Transverse colon (tissue), 4 donors: ENCODE results near the gene GBX2. TPM values are rescaled to one million over a fixed set of nuclear protein-coding genes. Genes with fewer than 3 reads are reported as not detected.

Experiments used
- DNase-seq: peaks from one replicate; pipeline ENCODE4 v3.0.0-alpha.2; 2019
- H3K27ac ChIP-seq, 4 donors: fragments of 200-600 bp; sonication (generic); 2 replicates each; pipeline ENCODE4 v1.5.1; 2016 to 2018; ENCODE audit warnings: inconsistent platforms in 4 of 4
- H3K27me3 ChIP-seq: fragments of 200-600 bp; sonication (generic); 2 replicates; pipeline ENCODE4 v1.5.1; 2017; ENCODE audit warnings: inconsistent platforms
- H3K36me3 ChIP-seq, 4 donors: fragments of 200-600 bp; sonication (generic); 2 replicates each; pipeline ENCODE4 v1.5.1; 2017 to 2019; ENCODE audit warnings: inconsistent platforms in 4 of 4
- H3K4me1 ChIP-seq, 4 donors: fragments of 200-600 bp; sonication (generic); 2 replicates each; pipeline ENCODE4 v1.5.1; 2017 to 2020; ENCODE audit warnings: inconsistent platforms in 4 of 4
- H3K4me3 ChIP-seq, 4 donors: fragments of 200-600 bp; sonication (generic); 1 replicate in 1 of 4; 2 replicates in 3 of 4; pipeline versions ENCODE4 v1.5.1 to v1.6.1; 2017 to 2019; ENCODE audit warnings: inconsistent platforms in 4 of 4
- H3K9me3 ChIP-seq, 2 donors: fragments of 200-600 bp; sonication (generic); 2 replicates each; pipeline ENCODE4 v1.5.1; 2017 to 2019; ENCODE audit warnings: inconsistent platforms in 2 of 2
- CTCF ChIP-seq, 5 experiments: fragments of 200-600 bp in 3 of 5; fragments of 450-650 bp in 2 of 5; sonication (generic) in 3 of 5; IDR thresholded peaks; 1 replicate in 2 of 5; 2 replicates in 3 of 5; pipeline ENCODE4 v1.5.1; 2016 to 2017; ENCODE audit warnings: antibody characterized with exemption in 5 of 5, inconsistent platforms in 3 of 5, mild to moderate bottlenecking in 2 of 5, moderate library complexity in 1 of 5
- EP300 ChIP-seq: sonication (generic); formaldehyde crosslinking; IDR thresholded peaks from one replicate; pipeline ENCODE4 v1.6.1; 2017; ENCODE audit warnings: antibody characterized with exemption, low read depth
- POLR2A ChIP-seq: fragments of 450-650 bp; IDR thresholded peaks from one replicate; pipeline ENCODE4 v1.6.1; 2016; ENCODE audit warnings: antibody characterized with exemption, mild to moderate bottlenecking, moderate library complexity
- POLR2AphosphoS5 ChIP-seq, 3 donors: sonication (generic); formaldehyde crosslinking; IDR thresholded peaks; one replicate each; pipeline ENCODE4 v1.6.1; 2016; ENCODE audit warnings: antibody characterized with exemption in 3 of 3
- WGBS, 2 donors: methylation state at CpG; one replicate each; pipeline ENCODE4 v1.1.5; 2018; ENCODE audit warnings: low coverage in 1 of 2; 5-methylcytosine and 5-hydroxymethylcytosine counted together
- in situ Hi-C, 4 donors: fragments of 200-750 bp; cut with MboI; loops; one replicate each; pipeline versions ENCODE4 v1.15.0 to v1.15.1; 2017; ENCODE audit warnings: low sequenced_read_pairs in 3 of 4, low pct_ligation_motif_present in 1 of 4, low pct_unique_long_range_greater_than_20kb in 1 of 4
- intact Hi-C: fragments of 100-400 bp; cut with DNase I; formaldehyde crosslinking; loops from one replicate; pipeline ENCODE4 v1.15.1; 2023; ENCODE audit warnings: low total_unique reads
- total RNA-seq, 4 donors: library from RNA; depleted of rRNA; stranded (reverse); fragments of >200 nt; gene quantifications; one replicate each; pipeline ENCODE4 v1.1.0, GENCODE V29; 2016

GBX2 gene
- total RNA-seq, 4 donors from 2014 or later: not detected

DNA sequence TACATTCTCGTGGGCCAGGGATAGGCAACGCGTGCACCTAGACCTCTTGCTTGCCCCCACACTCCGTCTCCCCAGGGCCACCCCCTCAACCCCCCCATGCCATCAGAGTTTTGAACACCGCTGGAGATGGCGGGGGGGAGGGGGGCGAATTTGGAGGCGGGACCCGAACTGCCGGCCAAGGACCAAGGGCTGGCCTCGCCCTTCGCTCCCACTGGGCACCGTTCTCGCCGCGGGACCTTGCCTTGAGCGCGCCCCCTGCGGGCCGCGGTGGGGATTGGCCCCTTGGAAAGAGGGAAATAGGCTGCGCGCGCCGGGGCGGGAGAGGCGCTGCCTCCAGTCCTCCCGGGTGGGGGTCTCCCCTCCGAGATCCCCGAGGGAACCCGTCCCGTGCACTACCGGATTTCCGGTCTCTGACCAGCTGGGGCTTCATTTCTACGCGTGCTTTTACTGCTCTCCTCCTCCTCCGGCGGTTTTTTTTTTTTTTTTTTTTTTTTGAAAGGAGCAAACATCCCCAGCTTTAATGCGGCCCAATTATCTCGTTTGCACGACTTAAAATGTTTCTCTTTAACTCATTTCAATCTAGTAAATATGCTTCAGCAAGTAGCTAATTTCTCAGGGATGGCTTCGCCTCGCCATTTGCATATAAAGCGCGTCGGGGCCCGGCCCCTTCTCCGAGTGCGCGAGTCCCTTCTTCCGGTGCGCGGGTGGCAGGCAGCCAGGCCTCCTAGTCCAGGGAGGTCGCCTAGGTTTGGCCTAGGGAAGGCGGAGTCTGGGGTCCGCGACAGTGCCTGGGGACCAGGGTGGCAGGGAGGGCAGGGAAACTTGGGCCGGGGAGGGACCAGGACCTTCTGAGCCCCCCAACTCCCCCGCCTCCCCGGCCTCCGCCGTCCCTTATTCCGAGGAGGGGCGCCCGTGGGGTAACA, 10.0 kb upstream of the GBX2 start:
- peak; percentile 58 for DNase-seq
- Histone ChIP-seq H3K4me3 (peak overlapping the region in 3 of 4 donors; percentile 12 to 44 (median 26)), H3K4me1 (peaks cover 7 to 32% (median 20%) of the 10 kb centered on the region in 4 donors), H3K27me3 (peaks cover 97% of the 10 kb centered on the region), H3K36me3 (no peaks in the 10 kb centered on the region), H3K9me3 (no peaks in the 10 kb centered on the region), H3K27ac (no peak overlapping the region)
- WGBS, 2 donors: 2 to 7% methylated on average over 13 to 58 of the region's 65 CpGs
- in situ Hi-C loops: loop anchor here in 1 of 4 donors (10.0 kb wide), 1 partner anchor 403 kb away; no protein-coding TSS in a partner anchor
- intact Hi-C loops: no loop called here
- TF ChIP-seq POLR2A (no peak), POLR2AphosphoS5 (IDR thresholded peaks at IDR 0.05) (no peak), EP300 (no peak), CTCF (IDR thresholded peaks at IDR 0.05) (peak; percentile 64 to 83 (median 75))

- Histone ChIP-seq H3K36me3 (no peaks in the 10 kb centered on the region), H3K4me1 (peaks cover 7 to 39% (median 21%) of the 10 kb centered on the region in 4 donors), H3K4me3 (no peak overlapping the region), H3K27me3 (peaks cover 99% of the 10 kb centered on the region), H3K27ac (no peak overlapping the region), H3K9me3 (no peaks in the 10 kb centered on the region)
- peak; percentile 33 for DNase-seq
- 16% methylated on average over 20 of the region's 20 CpGs; no CpG with 5 or more reads in 1 of the 2 donors for WGBS, 2 donors
- intact Hi-C loops: no loop called here
- in situ Hi-C loops: loop anchor here in 1 of 4 donors (10.0 kb wide), 1 partner anchor 403 kb away; no protein-coding TSS in a partner anchor
- TF ChIP-seq POLR2AphosphoS5 (IDR thresholded peaks at IDR 0.05): no peak
- TF ChIP-seq CTCF (IDR thresholded peaks at IDR 0.05): no peak
- TF ChIP-seq POLR2A: no peak
- TF ChIP-seq EP300: no peak
Measured at GRCh38 chr2:236177604-236177966, 9.4 kb upstream of the GBX2 start.

DNA sequence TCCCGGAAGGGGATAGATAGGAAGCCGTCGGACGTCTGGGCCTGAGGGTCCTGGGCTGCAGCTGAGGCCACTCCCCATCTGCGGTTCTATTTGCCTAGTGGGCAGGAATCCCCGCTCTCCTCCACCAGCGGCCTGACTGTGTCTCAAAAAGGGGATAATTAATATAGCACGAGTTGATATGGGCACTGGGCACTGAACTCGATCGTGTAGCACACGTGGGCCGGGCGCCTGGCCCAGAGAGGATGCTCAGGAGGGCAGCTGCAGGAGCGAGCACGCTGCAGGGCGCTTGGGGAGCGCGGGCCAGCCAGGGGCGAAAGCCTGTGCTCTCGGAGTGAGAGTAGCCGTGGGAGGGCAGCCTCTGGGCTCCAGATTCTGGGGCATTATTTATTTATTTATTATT, 8.8 kb upstream of the GBX2 start:
- intact Hi-C loops (no loop called here), in situ Hi-C loops (loop anchor here in 1 of 4 donors (10.0 kb wide), 1 partner anchor 402 kb away; no protein-coding TSS in a partner anchor)
- Histone ChIP-seq H3K27me3 (peaks cover 100% of the 10 kb centered on the region), H3K9me3 (no peaks in the 10 kb centered on the region), H3K4me3 (no peak overlapping the region), H3K36me3 (no peaks in the 10 kb centered on the region), H3K4me1 (peaks cover 7 to 45% (median 24%) of the 10 kb centered on the region in 4 donors), H3K27ac (no peak overlapping the region)
- TF ChIP-seq POLR2A (no peak), EP300 (no peak), POLR2AphosphoS5 (IDR thresholded peaks at IDR 0.05) (no peak), CTCF (IDR thresholded peaks at IDR 0.05) (no peak)
- DNase-seq: no peak
- 61% methylated on average over 21 of the region's 21 CpGs; no CpG with 5 or more reads in 1 of the 2 donors for WGBS, 2 donors

- Histone ChIP-seq H3K4me1 (peaks cover 7 to 50% (median 27%) of the 10 kb centered on the region in 4 donors), H3K27me3 (peaks cover 100% of the 10 kb centered on the region), H3K27ac (no peak overlapping the region), H3K36me3 (no peaks in the 10 kb centered on the region), H3K4me3 (no peak overlapping the region), H3K9me3 (no peaks in the 10 kb centered on the region)
- DNase-seq: no peak
- 0 to 8% methylated on average over 1 to 7 of the region's 7 CpGs for whole genome bisulfite sequencing, 2 donors
- in situ Hi-C loops: loop anchor here in 1 of 4 donors (10.0 kb wide), 1 partner anchor 402 kb away; no protein-coding TSS in a partner anchor
- TF ChIP-seq POLR2AphosphoS5 (IDR thresholded peaks at IDR 0.05) (no peak), CTCF (IDR thresholded peaks at IDR 0.05) (peak; percentile 23 to 51 (median 30))
- intact Hi-C loops: no loop called here
Measured at GRCh38 chr2:236176417-236176816, 8.2 kb upstream of the GBX2 start.
